Measurements from ENCODE around the gene PPFIA1. TPM values are rescaled to one million over a fixed set of nuclear protein-coding genes. Genes with fewer than 3 reads are reported as not detected.

The PPFIA1 gene
- total RNA-seq, 1 donor from 2014 or later: 24.9 TPM

DNA sequence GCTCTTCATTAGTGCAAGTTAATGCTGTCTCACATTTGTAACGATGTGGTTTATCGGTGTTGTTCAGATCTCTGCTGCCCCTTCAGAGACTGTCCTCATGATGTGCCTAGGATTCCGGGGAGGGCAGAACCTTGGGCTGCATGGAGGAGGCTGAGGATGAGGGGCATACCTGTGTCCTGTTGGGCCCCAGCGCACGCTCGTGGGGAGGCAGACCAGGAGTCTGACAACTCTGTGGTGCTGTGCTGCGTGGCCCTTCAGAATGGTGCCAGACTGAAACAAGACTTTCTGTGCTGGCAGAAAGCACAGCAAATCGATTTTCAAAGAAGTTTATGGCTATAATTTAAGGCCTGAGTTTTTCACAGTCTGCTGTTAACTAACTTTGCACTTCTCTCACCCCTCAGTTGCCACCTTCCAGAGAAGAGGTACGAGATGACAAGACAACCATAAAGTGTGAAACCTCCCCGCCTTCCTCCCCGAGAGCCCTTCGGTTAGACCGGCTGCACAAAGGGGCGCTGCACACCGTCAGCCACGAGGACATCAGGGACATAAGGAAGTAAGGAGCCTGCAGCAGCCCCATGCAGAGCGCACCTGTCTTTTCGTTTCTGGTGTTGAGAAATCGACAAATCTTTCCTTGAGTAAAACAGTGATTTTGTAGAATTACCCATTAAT is 83.5 kb downstream of the PPFIA1 start:
- no peak for DNase-seq (ENCODE audit: low read depth in 2 of 2)

DNA sequence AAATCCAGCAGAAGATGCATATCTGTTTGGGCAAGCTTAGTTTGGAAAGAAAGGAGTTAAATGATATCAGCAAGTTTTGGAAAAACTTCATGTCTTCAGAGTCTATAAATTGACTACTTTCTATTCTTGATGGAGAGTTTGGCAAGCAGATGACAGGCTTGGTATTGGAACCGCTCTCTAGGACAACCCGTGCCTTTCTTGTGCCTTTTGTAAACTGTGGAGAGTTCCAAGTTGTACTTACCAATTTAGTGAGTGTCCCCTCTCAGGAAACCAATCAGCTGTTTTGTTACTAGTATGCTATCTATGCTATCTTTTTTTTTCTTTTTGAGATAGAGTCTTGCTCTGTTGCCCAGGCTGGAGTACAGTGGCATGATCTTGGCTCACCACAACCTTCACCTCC is 84.1 kb downstream of the PPFIA1 start:
- DNase-seq (ENCODE audit: low read depth in 2 of 2): no peak

DNA sequence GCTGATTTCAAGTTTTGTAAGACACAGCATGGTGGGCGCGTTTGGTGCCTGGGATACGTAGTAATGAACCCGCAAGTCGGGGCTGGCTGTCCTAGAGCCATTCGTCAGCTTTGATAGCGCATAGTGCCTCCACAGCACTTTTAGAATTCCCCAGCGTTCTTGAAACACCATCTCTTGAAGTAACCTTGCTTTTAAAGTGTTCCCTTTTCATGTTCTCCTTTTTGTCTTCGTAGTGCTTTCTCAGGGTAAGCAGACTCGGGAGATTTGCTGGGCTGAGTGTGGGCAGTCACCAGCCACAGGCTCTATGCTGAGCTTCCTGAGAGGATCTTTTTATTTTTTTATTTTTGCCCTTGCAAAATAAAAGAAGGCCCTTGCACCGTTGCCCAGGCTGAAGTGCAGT is 88.3 kb downstream of the PPFIA1 start:
- no peak for DNase-seq (ENCODE audit: low read depth in 2 of 2)

DNA sequence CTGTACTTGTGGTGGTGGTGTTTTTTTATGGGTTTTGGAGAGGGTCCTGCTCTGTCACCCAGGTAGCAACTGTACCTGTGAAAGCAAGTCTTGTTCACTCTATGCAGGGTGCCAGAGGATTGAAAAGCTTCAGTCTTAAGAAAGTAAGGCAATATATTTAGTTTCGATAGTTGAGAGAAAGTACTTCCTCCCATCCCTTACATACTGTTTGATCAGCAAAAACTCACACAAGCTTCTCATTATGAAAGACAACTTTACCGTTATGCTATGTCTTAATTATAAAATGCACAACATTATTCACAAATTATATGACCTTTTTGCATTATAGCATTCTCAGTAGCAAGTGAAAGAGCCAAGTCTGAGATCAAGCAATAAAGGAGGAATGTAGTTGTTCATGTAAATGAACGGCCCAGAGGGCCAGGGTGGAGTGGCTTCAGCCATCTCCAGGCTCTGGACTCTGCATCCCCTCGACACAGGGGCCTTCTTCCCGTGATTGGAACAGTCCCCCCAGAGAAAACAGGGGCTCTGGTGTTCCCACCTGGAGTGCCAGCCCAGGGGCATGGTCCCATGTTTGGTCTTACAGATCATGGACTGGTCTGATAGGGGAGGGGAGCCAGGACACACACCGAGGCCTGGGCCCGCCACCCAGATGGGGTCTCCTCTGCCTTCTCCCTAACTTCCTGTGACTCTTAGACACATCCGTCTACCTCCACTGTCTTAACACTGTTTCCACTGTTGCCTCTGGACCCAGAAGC is 89.1 kb downstream of the PPFIA1 start:
- no peak for DNase-seq (ENCODE audit: low read depth in 2 of 2)

DNA sequence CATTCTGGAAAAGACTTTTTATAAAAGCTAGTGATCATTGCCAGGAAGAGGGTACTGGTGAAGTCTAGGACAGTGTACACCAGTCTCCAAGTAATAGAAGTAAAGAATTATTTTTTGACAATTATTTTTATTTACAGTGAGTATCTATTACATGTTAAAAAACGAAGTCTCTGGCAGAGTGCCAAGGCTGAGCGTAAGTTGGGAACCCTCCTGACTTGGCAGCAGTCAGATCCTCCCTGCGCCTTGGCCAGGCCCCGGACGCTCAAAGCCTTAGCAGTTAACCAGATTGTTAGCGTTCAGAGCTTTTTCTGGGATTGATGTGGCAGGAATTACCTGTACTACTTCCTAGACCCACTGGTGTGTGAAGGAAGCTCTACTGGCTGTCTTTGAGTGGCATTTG is 89.7 kb downstream of the PPFIA1 start:
- DNase-seq (ENCODE audit: low read depth in 2 of 2): no peak

DNA sequence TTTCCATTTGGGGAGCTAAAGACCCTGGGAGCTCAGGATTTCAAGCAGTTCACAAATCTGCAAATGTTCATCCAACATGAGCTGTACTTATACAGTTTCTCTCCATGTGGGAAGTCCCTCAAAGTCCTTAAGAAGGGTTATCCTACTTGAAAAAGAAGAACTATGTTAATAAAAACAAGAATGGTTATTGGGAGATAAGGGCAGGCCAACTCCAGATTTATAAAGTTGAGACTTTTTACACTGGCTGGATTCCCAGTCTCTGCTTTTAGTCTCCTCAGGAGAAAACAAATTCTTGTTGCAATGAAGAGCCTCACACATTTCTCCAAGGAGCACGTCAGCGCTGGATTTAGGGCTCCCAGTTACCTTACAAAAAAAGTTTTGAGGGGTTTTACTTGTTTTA is 93.7 kb downstream of the PPFIA1 start:
- no peak for DNase-seq (ENCODE audit: low read depth in 2 of 2)

DNA sequence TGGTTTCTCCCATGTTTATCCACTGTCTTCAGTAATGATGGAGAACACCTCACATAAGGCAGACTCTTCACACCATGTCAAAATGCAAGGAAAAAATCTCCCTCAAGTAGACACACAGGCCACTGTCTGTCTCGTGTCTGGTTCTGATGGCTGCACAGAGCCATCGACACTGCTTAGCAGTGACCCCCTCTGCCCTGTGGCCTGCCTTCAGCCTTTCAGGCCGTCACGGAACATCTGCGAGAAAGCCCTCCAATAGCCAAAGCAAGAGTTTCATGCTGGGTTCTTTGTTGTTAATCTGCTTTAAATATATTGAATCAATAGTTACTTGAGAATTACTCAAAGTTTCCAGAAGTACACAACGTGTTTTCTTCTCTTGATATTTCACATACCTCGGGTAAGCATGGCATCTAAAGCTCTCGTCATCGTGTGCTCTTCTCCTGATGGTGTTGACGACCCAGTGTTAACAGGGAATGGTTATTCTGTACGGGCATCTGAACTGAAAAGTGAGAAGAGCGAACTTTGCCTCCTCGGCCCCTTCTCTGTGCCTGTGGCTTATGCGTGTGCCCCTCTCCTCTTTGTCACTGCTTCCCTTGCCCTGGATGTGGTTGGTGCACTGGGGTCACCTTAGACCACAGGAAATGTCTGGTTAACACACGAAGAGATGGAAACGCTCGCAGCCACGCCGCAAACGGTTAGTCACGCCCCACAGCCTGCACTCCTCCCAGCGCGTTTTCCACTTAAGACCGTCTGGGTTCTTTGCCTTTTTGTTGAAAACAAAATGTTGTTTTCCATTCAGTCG is 94.5 kb downstream of the PPFIA1 start:
- DNase-seq (ENCODE audit: low read depth in 2 of 2): no peak

DNA sequence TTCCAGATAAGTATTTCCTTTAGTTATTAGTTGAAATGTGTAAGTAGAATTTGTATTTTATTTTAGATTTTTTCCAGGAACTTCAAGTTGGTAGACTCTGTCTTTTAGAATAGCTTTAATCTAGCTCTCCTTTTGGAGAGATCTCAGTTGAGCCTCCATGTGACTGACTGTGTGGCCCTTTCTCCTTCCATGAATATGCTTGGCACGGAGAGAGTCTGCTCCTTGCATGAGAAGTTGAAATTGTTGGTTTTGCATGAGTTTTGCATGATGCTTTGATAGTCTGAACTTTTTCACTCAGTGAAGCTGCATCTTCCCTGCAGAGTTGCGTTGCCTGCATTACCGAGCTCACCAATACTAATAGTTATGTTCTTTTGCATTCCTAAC is 95.0 kb downstream of the PPFIA1 start:
- no peak for DNase-seq (ENCODE audit: low read depth in 2 of 2)

DNA sequence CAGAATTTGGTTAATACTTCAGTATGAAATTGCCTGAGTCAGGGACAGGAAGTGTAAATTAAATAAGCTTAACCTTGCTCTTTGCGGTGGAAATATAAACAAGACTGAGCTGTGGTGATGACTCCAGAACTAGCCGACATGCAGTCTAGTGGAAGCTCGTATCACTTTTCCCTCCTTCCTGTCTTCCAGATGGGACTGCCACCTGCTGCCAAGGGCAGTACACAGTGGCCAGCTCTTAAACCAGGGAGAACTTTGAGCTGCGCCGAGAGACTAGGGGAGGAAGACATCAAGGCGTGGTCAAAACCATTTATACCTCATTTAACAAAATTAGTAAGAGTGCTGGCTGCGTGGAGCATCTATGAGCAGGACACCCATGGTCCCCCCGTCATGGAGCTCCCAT is 96.6 kb downstream of the PPFIA1 start:
- DNase-seq (ENCODE audit: low read depth in 2 of 2): peak in 1 of 2 donors; percentile 52

DNA sequence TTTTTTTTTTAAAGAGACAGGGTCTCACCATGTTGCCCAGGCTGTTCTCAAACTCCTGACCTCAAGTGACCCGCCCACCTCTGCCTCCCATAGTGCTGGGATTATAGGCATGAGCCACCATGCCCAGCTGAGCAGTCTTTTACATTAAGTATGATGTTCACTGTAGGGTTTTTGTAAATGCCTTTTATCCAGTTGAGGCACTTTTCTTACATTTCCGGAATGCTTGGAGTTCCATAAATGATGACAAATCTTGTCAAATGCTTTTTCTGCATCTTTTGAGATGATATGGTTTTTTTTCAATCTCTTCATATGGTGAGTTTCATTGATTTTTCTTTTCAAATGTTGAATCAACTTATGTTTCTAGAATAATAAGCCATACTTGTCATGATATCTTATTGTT is 98.5 kb downstream of the PPFIA1 start:
- DNase-seq (ENCODE audit: low read depth in 2 of 2): no peak

DNA sequence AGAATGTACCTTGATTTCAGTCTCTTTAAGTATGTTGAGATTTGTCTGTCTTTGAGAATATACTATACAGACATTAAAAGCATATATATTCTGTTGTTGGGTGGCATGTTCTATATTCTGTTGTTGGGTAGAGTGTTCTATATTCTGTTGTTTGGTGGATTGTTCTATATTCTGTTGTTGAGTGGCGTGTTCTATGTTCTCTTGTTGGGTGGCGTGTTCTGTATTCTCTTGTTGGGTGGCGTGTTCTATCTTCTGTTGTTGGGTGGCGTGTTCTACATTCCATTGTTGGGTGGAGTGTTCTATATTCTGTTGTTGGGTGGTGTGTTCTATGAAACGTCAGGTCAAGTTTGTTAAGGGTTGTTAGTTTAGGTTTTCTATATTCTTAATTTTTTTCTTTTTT is 100.8 kb downstream of the PPFIA1 start:
- DNase-seq (ENCODE audit: low read depth in 2 of 2): peak in 1 of 2 donors; percentile 12

DNA sequence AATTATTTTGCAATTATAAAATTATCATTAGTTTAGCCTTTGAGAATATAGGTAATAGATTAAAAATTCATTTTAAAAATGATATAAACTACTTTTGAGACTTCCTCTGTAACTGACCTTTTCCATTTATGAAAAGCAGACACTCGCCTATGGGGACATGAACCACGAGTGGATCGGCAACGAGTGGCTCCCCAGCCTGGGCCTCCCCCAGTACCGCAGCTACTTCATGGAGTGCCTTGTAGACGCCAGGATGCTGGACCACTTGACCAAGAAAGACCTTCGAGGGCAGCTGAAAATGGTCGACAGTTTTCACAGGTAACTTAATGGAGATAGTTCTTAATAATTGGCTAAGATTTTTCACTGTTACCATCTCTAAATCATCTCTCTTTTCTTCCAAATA is 101.6 kb downstream of the PPFIA1 start:
- no peak for DNase-seq (ENCODE audit: low read depth in 2 of 2)

DNA sequence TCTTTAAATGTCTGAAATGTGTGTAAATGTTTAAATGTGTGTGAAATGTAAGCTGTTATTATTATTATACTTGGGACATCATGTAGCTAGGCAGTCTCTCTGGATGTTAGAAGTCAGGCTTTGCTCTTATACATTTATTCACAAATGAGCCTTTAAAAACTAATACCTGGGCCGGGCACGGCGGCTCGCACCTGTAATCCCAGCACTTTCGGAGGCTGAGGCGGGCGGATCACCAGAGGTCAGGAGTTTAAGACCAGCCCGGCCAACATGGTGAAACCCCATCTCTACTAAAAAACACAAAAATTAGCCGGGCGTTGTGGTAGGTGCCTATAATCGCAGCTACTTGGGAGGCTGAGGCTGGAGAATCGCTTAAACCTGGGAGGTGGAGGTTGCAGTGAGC is 106.1 kb downstream of the PPFIA1 start:
- DNase-seq (ENCODE audit: low read depth in 2 of 2): no peak

DNA sequence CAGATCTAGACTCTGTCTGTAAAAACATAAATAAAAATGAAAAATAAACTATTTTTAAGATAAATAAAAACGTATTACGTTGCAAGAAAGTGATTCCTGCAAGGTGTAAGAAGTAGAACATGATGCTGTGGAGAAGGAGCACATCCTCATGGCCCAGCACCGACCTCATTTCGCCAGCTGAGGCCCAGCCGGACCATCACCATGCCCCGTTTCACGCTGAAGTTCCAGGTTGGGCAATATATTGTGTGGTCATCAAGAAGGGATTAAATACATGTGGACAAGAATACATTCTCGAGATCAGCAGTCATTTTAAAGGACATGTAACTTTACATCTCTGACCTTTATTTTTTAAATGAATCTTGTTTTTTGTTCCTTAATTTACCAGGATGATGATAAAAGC is 107.2 kb downstream of the PPFIA1 start:
- DNase-seq (ENCODE audit: low read depth in 2 of 2): no peak

DNA sequence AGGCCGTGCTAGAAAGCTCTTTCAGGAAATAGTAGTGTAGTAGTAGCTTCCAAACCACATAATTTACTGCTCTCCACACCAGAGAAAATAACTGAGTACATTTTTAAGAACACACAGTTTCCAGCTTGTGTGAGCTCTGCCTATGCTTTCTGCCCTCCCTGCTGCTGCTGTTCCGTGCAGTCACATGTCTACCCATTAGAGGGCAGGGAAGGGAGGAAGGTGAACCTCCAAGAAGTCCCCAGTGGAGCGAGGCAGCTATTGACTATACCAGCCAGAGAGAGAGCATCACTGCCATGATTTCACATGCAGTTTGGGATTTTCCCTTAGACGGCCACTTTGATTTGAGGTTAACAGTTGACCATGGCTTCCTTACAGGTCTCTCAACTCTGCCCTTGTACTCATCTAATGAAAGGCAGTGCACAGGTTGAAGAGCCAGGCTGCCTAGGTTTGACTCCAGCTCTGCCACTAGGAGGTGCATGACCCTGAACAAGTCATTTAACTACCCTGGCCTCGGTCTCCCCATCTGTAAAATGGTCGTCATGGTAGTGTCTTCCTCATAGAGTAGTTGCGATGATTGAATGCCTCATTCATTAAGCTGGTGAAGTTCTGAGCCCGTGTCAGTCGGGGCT is 108.1 kb downstream of the PPFIA1 start:
- DNase-seq (ENCODE audit: low read depth in 2 of 2): no peak

DNA sequence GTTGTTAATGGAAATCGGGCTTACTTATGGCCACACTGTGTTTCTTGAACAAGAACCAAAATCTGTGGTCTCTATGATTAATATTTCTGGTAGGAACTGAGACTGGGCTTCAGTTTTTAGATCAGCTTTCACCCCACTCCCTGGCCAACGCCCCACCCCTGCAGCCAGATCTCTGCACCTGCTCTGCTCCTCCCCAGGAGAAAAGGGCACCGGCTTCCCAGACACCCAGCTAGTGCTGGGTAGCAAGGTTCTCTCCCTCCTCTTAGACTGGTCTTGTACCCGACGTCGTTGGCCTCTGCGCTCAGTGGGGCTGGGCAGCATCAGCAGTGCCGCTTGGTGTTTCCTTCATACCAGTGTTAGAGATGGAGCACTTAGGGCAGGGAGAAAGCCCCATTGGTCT is 110.9 kb downstream of the PPFIA1 start:
- DNase-seq (ENCODE audit: low read depth in 2 of 2): no peak

DNA sequence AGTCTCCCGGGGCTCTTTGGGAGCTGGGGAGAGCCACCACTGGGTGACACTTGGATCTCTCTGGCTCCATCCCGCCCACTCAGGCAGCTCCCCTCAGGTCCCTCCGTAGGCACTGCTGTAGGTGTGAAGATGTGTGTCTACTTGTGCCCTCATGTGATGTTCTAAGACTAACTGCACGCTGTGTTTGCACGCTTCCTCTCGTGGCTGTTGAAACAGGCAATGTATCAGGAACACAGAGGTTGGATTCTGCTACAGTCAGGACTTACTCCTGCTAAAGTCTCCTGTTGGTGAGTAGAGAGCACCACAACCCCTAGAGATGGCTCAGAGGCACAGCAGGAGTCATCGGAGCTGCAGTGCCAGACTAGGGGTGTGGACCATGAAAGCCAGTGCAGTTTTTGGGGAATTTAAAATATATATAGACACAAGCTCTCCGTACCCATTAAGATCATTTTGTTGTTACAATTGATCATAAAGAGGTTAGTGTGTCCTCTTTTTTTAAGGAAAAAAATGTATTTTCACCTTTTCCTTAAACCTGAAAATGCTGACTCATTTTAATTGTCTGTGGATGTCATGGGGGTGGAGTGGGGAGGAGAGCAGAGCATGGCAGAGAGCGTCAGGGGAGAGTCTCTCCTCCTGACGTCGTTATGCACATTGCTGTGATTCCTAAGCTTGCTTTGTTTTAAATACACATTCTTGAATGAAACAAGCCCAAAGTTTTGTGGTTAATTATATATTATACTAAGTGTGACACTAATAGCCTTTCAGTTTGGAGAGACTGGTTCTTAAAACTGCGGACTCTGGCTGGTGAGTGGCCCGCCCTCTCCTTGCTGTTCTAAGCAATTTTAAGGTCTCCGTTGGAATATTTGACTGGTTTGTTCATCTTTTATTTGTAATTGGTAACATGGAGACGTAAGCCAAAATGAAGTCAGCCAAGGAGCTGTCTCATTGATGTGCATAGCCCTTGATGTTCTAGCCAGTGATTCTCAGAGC is 111.7 kb downstream of the PPFIA1 start:
- no peak for DNase-seq (ENCODE audit: low read depth in 2 of 2)

DNA sequence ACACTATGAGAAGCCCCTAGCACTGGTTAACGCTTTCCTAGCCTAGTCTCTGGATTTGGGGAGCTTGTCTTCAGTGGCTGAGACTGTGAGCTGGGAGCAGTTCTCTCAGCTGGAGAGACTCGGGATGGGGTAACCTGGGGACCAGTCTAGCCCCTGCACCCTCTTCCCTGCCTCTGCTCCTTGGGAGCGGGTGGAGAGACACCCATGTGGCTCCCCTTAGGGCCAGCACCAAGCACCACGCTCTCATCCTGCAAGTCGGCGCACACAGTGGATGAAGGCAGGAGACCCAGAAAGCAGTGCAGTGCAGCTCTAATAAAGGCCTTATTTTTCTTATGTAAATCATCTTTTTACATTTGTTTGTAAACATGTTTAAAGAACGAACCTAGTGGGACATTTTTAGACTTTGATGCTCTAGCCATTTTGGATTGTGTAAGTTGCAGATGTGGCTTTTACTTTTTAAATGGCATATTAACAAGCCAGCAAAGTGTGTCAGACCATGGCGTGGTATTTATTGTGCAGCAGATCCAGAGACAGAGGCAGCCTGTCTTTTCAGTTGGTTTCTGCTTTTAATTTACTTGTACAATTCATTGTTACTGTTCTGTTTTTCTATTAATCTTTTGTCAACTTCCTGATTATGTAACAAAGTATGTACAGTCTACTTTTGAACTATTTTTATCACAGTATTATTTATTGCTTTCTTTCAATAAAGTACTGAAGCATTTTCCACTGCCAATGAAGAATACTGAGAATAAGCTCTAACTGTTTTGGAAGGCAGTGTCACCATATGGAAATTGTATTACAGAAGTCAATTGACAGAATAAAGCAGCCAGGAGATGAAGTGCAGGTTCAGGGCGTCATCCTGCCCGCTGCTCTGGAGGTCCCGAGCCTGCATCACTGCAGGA is 113.4 kb downstream of the PPFIA1 start:
- DNase-seq (ENCODE audit: low read depth in 2 of 2): no peak

DNA sequence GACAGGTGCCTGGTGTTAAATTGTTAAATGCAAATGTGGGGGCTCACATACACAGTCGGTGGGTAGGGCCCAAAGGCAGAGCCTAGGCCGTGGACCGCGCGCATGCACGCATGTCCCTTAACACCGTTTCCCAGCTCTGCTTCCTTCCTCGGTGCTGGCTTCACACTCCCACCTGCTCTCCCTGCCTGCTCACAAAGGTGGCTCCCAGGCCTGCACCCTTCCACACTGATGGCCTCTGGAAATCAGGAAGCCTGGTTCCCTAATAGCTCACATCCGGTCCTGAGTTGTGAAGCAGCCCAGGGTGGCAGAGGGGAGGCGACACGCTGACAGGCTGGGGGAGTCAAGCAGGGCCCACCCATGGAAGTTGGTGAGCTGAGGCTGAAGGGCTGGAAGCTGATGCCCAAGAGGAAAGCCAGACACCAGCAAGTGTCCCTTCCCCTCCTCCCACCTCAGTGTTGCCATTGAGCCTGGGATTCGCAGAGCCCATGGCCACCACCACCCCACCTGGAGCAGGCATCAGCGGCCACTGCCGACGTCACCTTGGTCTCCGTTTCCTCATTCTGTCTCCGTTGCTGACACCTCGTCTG is 114.2 kb downstream of the PPFIA1 start:
- DNase-seq (ENCODE audit: low read depth in 2 of 2): no peak
